Muscle of arm (tissue), 14 donors: Measurements from ENCODE around the gene MPHOSPH9. TPM values are rescaled to one million over a fixed set of nuclear protein-coding genes. Genes with fewer than 3 reads are reported as not detected.
A peak's percentile ranks its signal among the peaks of the same experiment; 100 is the strongest.

Source experiments
- DNase-seq: peaks from one replicate; pipeline ENCODE4 v3.0.0-alpha.2; 2013
- long read RNA-seq, 11 donors: transcript quantifications; one replicate each; lab custom pipeline, GENCODE V29; 2026
- polyA plus RNA-seq, 12 donors: library from polyadenylated mRNA; unstranded; fragments of 120-200 nt; gene quantifications; one replicate each; pipeline ENCODE4 v1.2.1, GENCODE V29; 2013; ENCODE audit not compliant: insufficient read length in 12 of 12

MPHOSPH9 gene, protein sequence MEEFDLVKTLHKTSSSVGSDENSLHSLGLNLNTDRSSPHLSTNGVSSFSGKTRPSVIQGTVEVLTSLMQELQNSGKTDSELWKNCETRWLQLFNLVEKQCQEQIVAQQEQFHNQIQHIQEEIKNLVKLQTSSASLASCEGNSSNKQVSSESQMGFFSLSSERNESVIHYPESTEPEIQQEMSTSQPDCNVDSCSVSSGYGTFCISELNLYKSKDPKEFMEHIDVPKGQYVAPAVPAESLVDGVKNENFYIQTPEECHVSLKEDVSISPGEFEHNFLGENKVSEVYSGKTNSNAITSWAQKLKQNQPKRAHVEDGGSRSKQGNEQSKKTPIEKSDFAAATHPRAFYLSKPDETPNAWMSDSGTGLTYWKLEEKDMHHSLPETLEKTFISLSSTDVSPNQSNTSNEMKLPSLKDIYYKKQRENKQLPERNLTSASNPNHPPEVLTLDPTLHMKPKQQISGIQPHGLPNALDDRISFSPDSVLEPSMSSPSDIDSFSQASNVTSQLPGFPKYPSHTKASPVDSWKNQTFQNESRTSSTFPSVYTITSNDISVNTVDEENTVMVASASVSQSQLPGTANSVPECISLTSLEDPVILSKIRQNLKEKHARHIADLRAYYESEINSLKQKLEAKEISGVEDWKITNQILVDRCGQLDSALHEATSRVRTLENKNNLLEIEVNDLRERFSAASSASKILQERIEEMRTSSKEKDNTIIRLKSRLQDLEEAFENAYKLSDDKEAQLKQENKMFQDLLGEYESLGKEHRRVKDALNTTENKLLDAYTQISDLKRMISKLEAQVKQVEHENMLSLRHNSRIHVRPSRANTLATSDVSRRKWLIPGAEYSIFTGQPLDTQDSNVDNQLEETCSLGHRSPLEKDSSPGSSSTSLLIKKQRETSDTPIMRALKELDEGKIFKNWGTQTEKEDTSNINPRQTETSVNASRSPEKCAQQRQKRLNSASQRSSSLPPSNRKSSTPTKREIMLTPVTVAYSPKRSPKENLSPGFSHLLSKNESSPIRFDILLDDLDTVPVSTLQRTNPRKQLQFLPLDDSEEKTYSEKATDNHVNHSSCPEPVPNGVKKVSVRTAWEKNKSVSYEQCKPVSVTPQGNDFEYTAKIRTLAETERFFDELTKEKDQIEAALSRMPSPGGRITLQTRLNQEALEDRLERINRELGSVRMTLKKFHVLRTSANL
- 10 to 100 TPM in 11 of 12 donors, not detected in 1; 16.9 to 33.6 (median 22.6) TPM for polyA plus RNA-seq
- long read RNA-seq, donor 1 = 0 reads
- long read RNA-seq, donor 2, partial matches to known transcripts = 13 of 59 reads
- long read RNA-seq, donor 2, other reads (novel, unspliced or antisense) = 46 of 59 reads
- long read RNA-seq, donor 3 = 0 reads
- long read RNA-seq, donor 4 = 0 reads
- long read RNA-seq, donor 5, partial matches to known transcripts = 13 of 63 reads
- long read RNA-seq, donor 5, other reads (novel, unspliced or antisense) = 50 of 63 reads
- long read RNA-seq, donor 6 = 0 reads
- long read RNA-seq, donor 7 = 0 reads
- long read RNA-seq, donor 8 = 0 reads
- long read RNA-seq, donor 9 = 0 reads
- long read RNA-seq, donor 10, partial matches to known transcripts = 0 of 1 reads
- long read RNA-seq, donor 10, other reads (novel, unspliced or antisense) = 0 of 1 reads
- long read RNA-seq, donor 11, partial matches to known transcripts = 0 of 28 reads
- long read RNA-seq, donor 11, other reads (novel, unspliced or antisense) = 28 of 28 reads

GRCh38 chr12:123232807-123233504 is at the start of gene MPHOSPH9, which contains the start of gene MTRFR:
TSS of gene MPHOSPH9 (minus strand) at chr12:123233141. CDS start at chr12:123230364, 2,777 bp downstream.
TSS of gene MTRFR (plus strand) at chr12:123233436. CDS start at chr12:123253675, 20,239 bp downstream.
- peak; percentile 99 for DNase-seq

DNA sequence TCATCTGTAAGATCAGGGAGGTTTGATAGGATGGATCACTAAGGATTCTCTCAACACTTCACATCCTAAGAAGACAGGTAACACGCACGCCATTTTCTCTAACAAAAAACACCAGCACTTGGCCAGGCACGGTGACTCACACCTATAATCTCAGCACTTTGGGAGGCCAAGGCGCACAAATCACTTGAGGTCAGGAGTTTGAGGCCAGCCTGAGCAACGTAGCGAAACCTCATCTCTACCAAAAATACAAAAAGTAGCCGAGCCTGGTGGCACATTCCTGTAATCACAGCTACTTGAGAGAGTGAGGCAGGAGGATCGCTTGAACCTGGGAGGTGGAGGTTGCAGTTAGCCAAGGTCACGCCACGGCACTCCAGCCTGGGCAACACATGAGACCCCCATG is 49.2 kb upstream of the MPHOSPH9 start:
- no peak for DNase-seq

- DNase-seq = no peak
Measured at GRCh38 chr12:123280971-123281370, 48.0 kb upstream of the MPHOSPH9 start.

DNA sequence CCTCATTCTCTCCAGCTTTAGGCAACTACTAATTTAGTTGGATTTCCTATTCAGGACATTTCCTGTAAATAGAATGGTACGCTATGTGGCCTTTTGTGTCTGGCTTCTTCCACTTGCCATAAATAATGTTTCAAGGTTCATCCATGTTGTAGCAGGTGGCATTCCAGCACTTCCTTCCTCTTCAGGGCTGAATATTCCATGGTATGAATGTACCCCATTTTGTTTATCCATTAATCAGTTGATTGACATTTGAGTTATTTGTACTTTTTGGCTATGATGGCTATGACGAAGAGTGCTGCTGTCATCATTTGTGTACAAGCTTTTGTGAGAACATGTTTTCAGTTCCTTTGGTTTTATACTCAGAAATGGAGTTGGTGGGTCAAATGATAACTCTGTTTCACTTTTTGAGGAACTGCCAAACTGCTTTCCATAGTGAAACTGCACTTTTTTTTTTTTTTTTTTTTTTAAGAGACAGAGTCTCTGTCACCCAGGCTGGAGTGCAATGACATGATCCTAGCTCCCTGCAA is 45.2 kb upstream of the MPHOSPH9 start:
- DNase-seq = no peak

DNA sequence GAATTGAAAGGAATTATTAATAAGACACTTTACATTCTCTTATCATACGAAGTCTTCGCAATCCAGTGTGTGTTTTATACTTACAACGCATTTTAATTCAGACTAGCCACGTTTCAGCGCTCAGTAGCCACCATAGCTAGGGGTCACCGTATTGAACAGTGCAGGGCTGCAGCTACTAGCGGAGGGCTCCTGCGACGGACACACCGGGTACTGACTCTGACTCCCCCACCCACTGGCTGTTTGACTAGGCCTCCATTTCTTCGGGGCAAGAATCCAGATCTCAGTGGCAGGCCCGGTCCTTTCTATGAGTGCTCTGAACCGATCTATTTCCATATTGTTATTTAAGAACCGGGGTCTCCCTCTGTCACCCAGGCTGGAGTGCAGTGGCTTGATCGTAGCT is 40.2 kb upstream of the MPHOSPH9 start:
- no peak for DNase-seq

DNA sequence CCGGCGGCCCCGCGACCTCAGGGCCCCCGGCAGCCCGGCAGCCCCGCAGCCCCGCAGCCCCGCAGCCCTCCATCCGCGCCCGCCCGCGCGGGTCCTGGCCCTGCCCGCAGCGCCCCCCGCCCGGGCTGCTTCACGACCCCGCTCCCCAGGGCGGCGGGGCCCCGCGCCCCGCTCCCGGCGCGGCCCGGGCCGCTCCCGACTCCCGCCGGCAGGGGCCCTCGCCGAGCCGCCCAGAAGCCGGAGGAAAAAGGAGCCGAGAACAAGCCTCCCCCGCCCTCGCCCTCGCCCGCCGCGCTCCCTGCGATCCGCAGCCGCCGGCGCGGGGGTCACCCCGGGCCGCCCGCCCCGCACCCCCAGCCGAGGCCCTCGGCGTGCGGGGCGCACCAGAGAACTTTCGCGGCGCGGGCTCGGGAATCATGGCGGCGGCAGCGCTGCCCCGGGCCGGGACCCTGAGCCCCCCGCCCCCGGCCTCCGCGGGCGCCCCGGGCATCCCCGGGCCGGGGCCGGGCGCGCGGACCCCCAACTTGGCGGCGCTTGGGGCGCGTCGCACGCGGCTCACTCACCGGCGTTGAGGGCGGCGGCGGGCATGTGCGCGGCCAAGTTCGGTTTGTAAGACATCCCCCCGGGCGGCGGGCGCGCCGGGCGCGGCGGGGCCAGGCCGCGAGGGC is 38.2 kb upstream of the MPHOSPH9 start:
- peak; percentile 53 for DNase-seq

DNA sequence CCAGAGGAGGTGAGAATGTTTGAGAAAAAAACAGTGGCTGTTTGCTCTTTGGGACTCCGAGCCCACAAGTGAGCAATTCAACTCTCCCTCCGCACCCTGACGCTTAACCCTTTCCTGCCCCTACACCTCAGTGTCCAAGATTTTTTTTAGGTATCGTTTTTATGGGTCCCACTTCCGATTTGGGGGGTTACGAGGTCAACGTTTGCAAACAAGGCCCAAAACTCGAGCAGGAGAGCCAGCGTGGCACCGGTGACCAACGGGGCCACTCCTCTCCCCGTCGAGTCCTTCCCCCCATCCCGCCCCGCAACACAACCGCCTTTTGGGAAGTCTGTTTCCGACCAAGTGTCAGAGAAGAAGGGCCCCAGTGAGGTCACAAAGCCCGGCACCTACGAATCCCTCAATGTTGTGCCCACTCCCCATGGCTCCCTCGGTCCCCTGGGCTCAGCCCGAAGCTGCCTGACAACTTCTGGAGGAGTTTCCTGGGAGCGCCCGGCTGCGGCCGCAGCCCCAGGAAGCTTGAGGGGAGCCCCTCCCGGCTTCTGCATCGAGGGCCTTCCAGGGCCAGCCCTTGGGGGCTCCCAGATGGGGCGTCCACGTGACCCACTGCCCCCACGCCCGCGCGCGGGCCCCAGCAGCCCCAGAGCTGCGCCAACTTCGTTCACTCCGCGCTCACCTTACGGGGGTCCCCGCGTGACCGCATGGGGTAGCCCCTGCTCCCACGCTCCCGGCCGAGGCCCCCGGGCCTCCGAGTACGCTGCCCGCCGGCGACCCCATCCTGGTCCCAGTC is 37.5 kb upstream of the MPHOSPH9 start:
- peak; percentile 55 for DNase-seq

DNA sequence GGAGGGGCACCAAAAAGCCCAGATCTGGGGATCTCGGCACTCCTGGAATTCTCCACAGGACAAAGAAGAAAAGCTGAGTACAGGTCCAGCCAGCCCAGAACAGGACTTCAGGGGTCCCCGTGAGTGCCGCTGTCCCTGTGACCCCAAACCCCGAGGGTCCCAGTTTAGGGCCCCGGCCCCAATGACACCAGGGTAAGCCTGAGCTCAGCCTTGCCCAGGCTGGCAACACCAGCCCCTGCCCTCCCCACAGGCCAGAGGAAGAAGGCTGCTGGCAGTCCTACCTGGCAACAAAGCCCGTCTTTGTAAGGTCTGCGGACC is 36.9 kb upstream of the MPHOSPH9 start:
- peak; percentile 25 for DNase-seq

DNA sequence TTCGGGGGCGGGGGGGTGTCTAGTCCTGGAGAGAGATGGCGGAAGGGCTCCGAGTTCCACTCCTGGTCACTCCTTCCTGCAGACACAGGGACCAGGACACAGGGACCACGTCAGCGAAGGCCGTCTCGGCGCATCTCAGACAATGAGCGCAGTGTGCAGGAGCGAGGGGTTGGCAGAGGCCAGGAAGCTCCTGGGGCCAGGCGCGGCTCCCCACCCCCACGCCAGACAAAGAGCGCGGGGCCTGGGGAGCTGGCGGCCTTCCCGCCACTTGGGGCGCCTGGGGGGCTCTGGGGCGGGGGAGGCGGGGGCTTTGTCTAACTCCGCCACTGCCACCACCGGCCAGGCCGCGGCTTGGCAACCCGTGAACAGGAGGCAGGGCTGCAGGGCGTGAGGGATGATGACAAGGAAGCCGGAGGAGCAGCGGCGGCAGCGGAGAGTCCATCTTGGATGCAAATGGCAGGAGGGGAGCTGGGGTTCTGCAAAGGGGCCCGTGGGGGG is 36.5 kb upstream of the MPHOSPH9 start:
- peak; percentile 77 for DNase-seq

GRCh38 chr12:123268850-123269249 is 35.9 kb upstream of the MPHOSPH9 start:
- no peak for DNase-seq

- DNase-seq = peak; percentile 61
Measured at GRCh38 chr12:123267991-123268843, 35.3 kb upstream of the MPHOSPH9 start.

DNA sequence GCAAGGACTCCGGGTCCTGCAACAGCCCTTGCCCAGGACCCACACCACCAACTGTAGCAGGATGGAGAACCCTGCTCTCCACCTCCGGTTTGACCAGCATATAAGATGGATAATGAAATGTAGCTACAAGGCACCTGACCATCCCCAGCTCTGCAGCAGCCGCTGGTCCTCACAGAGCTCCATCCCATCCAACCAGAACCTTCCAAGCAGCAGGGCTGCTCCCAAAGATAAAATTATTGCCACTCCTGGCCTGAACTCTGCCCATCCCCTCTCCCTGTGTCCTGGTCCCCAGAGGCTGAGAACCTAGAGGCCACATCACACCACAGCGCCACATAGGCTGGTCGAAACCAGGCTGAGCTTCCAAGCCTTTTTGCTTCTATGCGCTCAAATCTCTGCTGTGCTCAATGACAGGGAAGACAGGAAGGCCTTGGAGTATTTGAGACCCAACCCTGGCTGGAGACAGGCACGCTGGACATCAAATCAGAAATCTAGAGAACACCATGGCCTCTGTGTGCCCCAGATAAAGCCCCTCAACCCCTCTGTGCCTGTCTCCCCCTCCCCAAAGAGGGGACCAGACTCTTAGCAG is 34.5 kb upstream of the MPHOSPH9 start:
- DNase-seq = no peak

DNA sequence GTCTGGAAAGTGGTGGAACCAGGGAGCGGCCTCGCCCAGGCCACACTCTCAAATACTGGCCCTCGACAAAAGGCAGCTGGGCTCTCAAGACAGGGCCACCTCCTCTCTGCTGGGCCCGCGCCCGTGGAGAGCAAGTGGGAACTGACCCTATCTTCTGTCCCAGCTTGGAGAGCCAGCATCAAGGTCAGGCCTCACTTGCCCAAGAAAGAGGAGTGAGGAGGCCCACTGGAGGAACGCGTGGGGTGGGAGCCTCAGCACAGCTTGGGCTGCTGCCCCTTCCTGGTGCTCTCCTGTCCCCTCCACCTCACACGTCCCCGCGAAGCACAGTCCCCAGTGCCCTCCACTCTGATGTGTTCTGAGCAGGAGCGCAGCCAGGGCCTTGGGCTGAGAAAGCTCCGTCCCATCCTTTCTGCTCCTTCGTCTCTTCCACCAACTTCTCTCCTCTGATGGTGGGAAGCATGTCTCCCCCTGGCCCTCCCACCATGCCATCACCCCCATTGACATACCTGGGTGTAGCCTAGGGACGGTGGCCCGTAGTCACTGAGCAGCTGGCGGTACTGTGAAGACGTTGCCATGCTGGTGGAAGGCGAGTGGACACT is 33.8 kb upstream of the MPHOSPH9 start:
- no peak for DNase-seq

GRCh38 chr12:123265851-123266678 is 33.1 kb upstream of the MPHOSPH9 start:
- DNase-seq = no peak

DNA sequence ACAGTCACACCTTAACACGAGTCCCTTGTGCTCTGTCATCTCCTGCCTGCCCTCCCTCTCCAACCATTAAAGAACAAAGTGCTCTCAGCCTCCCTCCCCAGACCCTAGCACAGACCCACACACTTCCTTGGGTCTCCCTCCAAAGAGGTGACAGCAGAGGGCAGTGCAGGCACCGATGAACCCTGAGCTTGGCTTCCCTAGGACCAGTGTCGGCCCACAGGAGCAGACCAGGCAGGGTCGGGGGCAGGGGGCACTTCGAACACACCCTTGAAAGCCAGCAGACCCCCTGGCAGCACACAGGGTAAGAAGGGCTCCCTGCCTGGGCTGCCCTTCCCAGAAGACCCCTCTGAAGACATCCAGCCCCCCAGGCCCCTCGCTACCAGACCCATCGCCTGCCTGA is 31.7 kb upstream of the MPHOSPH9 start:
- DNase-seq = no peak
